NT2/D1 (cell line): ENCODE data around the gene NOTCH3.

Experiments
- SUZ12 ChIP-seq: IDR thresholded peaks from 2 replicates; pipeline ENCODE4 v1.6.1; 2011; ENCODE audit not compliant: insufficient read length, insufficient read depth; ENCODE audit errors: extremely low read depth
- YY1 ChIP-seq: IDR thresholded peaks from 2 replicates; pipeline ENCODE4 v1.6.1; 2011; ENCODE audit not compliant: insufficient read length, insufficient read depth
- ZNF274 ChIP-seq: IDR thresholded peaks from 2 replicates; pipeline ENCODE4 v1.6.1; 2011; ENCODE audit warnings: mild to moderate bottlenecking, low read depth, low read length

GRCh38 chr19:15222738-15223648, 22.2 kb upstream of the NOTCH3 start:
- TF ChIP-seq ZNF274: no peak
- no peak for TF ChIP-seq YY1
- TF ChIP-seq SUZ12: no peak
